ENCODE results near the gene TAS2R60. TPM values are rescaled to one million over a fixed set of nuclear protein-coding genes. Genes with fewer than 3 reads are reported as not detected.

Gene TAS2R60
- polyA plus RNA-seq, 1 donor (not counting 4 experiments of a cell fraction or from before 2014, with no cell fraction given): 0.17 TPM

DNA sequence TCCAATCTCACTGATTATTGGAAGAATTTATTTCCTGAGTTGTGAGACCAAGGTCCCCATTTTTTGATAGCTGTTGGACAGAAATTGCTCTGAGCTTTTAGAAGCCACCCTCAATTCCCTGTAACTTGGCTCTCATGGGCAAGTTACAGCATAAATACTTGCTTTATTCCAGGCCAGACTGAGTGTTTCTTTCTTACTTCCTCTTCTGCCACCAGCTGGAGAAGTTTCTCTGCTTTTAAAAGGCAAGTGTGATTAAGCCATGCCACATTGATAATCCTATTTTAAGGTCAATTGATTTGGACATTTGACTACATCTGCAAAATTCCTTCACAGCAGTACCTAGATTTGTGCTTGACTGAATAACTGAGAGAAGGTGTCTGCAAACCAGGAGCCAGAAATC lies 20.3 kb downstream of the TAS2R60 start:
- dilution Hi-C loops (cut with MboI; ENCODE audit: extremely low pct_ligation_motif_present, low sequenced_read_pairs): no loop called here
- Histone ChIP-seq H3K9ac (ENCODE audit: control insufficient read depth, extremely low read depth, insufficient read depth, low read length) (no peak overlapping the region), H3K27me3 (ENCODE audit: control insufficient read depth, extremely low read depth, insufficient read depth, low read length) (no peaks in the 10 kb centered on the region), H3K4me2 (ENCODE audit: control insufficient read depth, extremely low read depth, insufficient read depth, low read depth, low read length) (no peak overlapping the region), H3K9me1 (ENCODE audit: control insufficient read depth, extremely low read depth, insufficient read depth, low read length) (no peaks in the 10 kb centered on the region), H3K4me1 (ENCODE audit: control insufficient read depth, extremely low read depth, insufficient read depth, low read length) (peaks cover 7% of the 10 kb centered on the region), H3K9me3 (ENCODE audit: control insufficient read depth, low read depth, low read length) (no peaks in the 10 kb centered on the region), H2AFZ (ENCODE audit: control insufficient read depth, low read length) (no peak overlapping the region), H3K4me3 (ENCODE audit: control insufficient read depth in 2 of 3, extremely low read depth in 1 of 3, insufficient read depth in 2 of 3, low read depth in 1 of 3, low read length in 3 of 3) (no peak overlapping the region), H3K79me2 (ENCODE audit: control insufficient read depth, insufficient read depth, low read length) (no peaks in the 10 kb centered on the region), H3K36me3 (ENCODE audit: control insufficient read depth in 2 of 2, extremely low read depth in 1 of 2, insufficient read depth in 2 of 2, low read length in 2 of 2) (no peaks in the 10 kb centered on the region), H4K20me1 (ENCODE audit: control insufficient read depth, extremely low read depth, insufficient read depth, low read length) (no peaks in the 10 kb centered on the region), H3K27ac (ENCODE audit: control insufficient read depth, insufficient read depth, low read length) (no peak overlapping the region)
- DNase-seq (ENCODE audit: low read depth, low spot score) (no peak), FAIRE-seq (no peak)
- TF ChIP-seq EZH2 (IDR thresholded peaks at IDR 0.05; ENCODE audit: low read length) (no peak), CTCF (optimal IDR thresholded peaks at IDR 0.05 in 1 of 3, IDR thresholded peaks at IDR 0.05 in 1 of 3, conservative IDR thresholded peaks at IDR 0.05 in 1 of 3; ENCODE audit: extremely low read depth in 1 of 3, insufficient read depth in 2 of 3, low read length in 3 of 3) (no peak)

DNA sequence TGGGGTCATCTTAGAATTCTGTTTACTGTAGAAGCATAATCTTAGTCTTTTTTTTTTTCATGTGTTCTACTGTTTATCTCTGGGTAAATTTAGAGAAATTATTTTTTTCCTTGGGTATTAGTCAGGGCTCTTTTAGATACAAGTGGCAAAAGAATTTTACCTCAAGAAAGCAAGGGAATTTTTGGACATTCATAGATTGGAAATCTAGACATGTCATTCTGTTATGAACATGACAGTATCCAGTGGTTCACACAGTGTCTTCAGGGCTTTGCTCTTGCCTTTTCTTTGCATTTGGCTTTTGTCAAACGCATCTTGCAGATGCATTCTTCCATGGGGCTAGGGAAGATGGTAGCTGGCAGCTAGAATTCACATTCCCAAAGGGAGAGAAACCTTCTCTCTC lies 20.7 kb downstream of the TAS2R60 start:
- no peaks in the 10 kb centered on the region for H3K9me3 ChIP-seq (ENCODE audit: control insufficient read depth, low read depth, low read length)
- H3K79me2 ChIP-seq (ENCODE audit: control insufficient read depth, insufficient read depth, low read length): no peaks in the 10 kb centered on the region
- H3K36me3 ChIP-seq (ENCODE audit: control insufficient read depth in 2 of 2, extremely low read depth in 1 of 2, insufficient read depth in 2 of 2, low read length in 2 of 2): no peaks in the 10 kb centered on the region
- DNase-seq (ENCODE audit: low read depth, low spot score): no peak
- no peaks in the 10 kb centered on the region for H3K9me1 ChIP-seq (ENCODE audit: control insufficient read depth, extremely low read depth, insufficient read depth, low read length)
- H3K27me3 ChIP-seq (ENCODE audit: control insufficient read depth, extremely low read depth, insufficient read depth, low read length): no peaks in the 10 kb centered on the region
- no peak overlapping the region for H3K4me2 ChIP-seq (ENCODE audit: control insufficient read depth, extremely low read depth, insufficient read depth, low read depth, low read length)
- H3K9ac ChIP-seq (ENCODE audit: control insufficient read depth, extremely low read depth, insufficient read depth, low read length): no peak overlapping the region
- FAIRE-seq: no peak
- H3K4me3 ChIP-seq (ENCODE audit: control insufficient read depth in 2 of 3, extremely low read depth in 1 of 3, insufficient read depth in 2 of 3, low read depth in 1 of 3, low read length in 3 of 3): no peak overlapping the region
- H4K20me1 ChIP-seq (ENCODE audit: control insufficient read depth, extremely low read depth, insufficient read depth, low read length): no peaks in the 10 kb centered on the region
- no peak overlapping the region for H2AFZ ChIP-seq (ENCODE audit: control insufficient read depth, low read length)
- dilution Hi-C loops (cut with MboI; ENCODE audit: extremely low pct_ligation_motif_present, low sequenced_read_pairs): no loop called here
- no peak overlapping the region for H3K27ac ChIP-seq (ENCODE audit: control insufficient read depth, insufficient read depth, low read length)
- peaks cover 5% of the 10 kb centered on the region for H3K4me1 ChIP-seq (ENCODE audit: control insufficient read depth, extremely low read depth, insufficient read depth, low read length)
- TF ChIP-seq CTCF (optimal IDR thresholded peaks at IDR 0.05 in 1 of 3, IDR thresholded peaks at IDR 0.05 in 1 of 3, conservative IDR thresholded peaks at IDR 0.05 in 1 of 3; ENCODE audit: extremely low read depth in 1 of 3, insufficient read depth in 2 of 3, low read length in 3 of 3) (no peak), EZH2 (IDR thresholded peaks at IDR 0.05; ENCODE audit: low read length) (no peak)

Measured in keratinocyte (primary cell).